Esophagus muscularis mucosa (tissue), 4 donors: Measurements from ENCODE around the gene GSTA4.

Source experiments
- EP300 ChIP-seq: sonication (generic); formaldehyde crosslinking; IDR thresholded peaks from one replicate; pipeline ENCODE4 v1.6.1; 2017; ENCODE audit warnings: antibody characterized with exemption
- POLR2A ChIP-seq: fragments of 450-650 bp; IDR thresholded peaks from one replicate; pipeline ENCODE4 v1.6.1; 2017; ENCODE audit warnings: antibody characterized with exemption, moderate library complexity, mild to moderate bottlenecking, low read depth
- POLR2AphosphoS5 ChIP-seq, 2 donors: sonication (generic); formaldehyde crosslinking; IDR thresholded peaks; one replicate each; pipeline ENCODE4 v1.6.1; 2017; ENCODE audit warnings: antibody characterized with exemption in 2 of 2
- TF ChIP-seq, protein P1 (sequence below), 3 experiments: fragments of 200-600 bp in 2 of 3; fragments of 450-650 bp in 1 of 3; sonication (generic) in 2 of 3; IDR thresholded peaks; one replicate each; pipeline ENCODE4 v1.5.1; 2017 to 2019; ENCODE audit warnings: antibody characterized with exemption in 3 of 3, mild to moderate bottlenecking in 2 of 3, moderate library complexity in 1 of 3

DNA sequence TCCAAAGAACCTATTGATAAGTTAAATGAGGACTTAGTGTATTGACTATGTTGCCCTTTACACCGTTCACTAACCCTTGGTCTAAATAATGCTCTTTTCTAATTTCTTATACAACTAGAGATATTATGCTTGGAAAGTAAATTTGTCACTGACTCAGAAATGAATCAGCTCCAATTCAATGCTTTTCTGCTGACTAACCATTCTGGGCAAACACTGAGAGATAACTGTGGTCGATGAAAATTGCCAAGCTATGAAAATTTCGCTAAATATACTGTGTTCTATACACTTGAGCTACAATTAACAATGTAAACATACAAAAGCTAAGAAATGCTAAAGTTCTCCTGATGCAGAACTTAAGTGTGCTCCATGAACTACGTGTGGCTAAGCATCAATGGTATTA, 47.0 kb upstream of the GSTA4 start:
- TF ChIP-seq, protein P1, sequence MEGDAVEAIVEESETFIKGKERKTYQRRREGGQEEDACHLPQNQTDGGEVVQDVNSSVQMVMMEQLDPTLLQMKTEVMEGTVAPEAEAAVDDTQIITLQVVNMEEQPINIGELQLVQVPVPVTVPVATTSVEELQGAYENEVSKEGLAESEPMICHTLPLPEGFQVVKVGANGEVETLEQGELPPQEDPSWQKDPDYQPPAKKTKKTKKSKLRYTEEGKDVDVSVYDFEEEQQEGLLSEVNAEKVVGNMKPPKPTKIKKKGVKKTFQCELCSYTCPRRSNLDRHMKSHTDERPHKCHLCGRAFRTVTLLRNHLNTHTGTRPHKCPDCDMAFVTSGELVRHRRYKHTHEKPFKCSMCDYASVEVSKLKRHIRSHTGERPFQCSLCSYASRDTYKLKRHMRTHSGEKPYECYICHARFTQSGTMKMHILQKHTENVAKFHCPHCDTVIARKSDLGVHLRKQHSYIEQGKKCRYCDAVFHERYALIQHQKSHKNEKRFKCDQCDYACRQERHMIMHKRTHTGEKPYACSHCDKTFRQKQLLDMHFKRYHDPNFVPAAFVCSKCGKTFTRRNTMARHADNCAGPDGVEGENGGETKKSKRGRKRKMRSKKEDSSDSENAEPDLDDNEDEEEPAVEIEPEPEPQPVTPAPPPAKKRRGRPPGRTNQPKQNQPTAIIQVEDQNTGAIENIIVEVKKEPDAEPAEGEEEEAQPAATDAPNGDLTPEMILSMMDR (IDR thresholded peaks at IDR 0.05): no peak
- TF ChIP-seq POLR2AphosphoS5 (IDR thresholded peaks at IDR 0.05) (no peak), EP300 (no peak), POLR2A (no peak)
